ENCODE results near the gene JAGN1. TPM values are rescaled to one million over a fixed set of nuclear protein-coding genes. Genes with fewer than 3 reads are reported as not detected.

The JAGN1 gene
- total and polyA plus RNA-seq, 2 of the 8 experiments (the other 6 are each of a cell fraction or from before 2014, with no cell fraction given), result 26.9 to 51.6 TPM

GRCh38 chr3:9861201-9861600 is 29.2 kb upstream of the JAGN1 start:
- Histone ChIP-seq H3K14ac (ENCODE audit: insufficient read length) (no peak overlapping the region), H3K4me3 (ENCODE audit: extremely low read depth in 1 of 4, insufficient read depth in 2 of 4, low read depth in 3 of 4, low read length in 4 of 4) (no peak overlapping the region), H2AFZ (ENCODE audit: low read length) (no peak overlapping the region), H3K79me2 (ENCODE audit: control insufficient read depth in 1 of 2, insufficient read depth in 2 of 2, low read length in 2 of 2) (no peaks in the 10 kb centered on the region), H4K20me1 (replicated peaks in 1 of 2; ENCODE audit: control insufficient read depth in 1 of 2, insufficient read depth in 2 of 2, low read length in 2 of 2) (no peaks in the 10 kb centered on the region), H3K27ac (ENCODE audit: low read depth, low read length) (no peak overlapping the region), H2AK5ac (ENCODE audit: low read depth, low read length) (no peak overlapping the region), H4K91ac (replicated peaks; ENCODE audit: insufficient read length, low read length) (no peak overlapping the region), H3K18ac (ENCODE audit: extremely low read depth, low read length) (no peak overlapping the region), H2BK120ac (replicated peaks; ENCODE audit: low read depth, low read length) (no peak overlapping the region), H3K79me1 (ENCODE audit: low read depth, low read length) (no peaks in the 10 kb centered on the region), H3K4ac (replicated peaks; ENCODE audit: insufficient read length, low read depth, low read length) (no peak overlapping the region), H4K5ac (ENCODE audit: insufficient read length, low read depth, low read length) (no peak overlapping the region), H2BK15ac (ENCODE audit: low read length) (no peak overlapping the region), H3K4me2 (ENCODE audit: insufficient read depth in 1 of 2, low read depth in 2 of 2, low read length in 2 of 2) (peak overlapping the region in 1 of 2 experiments; percentile 76; a peak in 2 of 4 replicates), H4K8ac (ENCODE audit: extremely low read depth, insufficient read depth, low read length) (no peak overlapping the region), H3K36me3 (ENCODE audit: control insufficient read depth in 2 of 4, insufficient read depth in 4 of 4, low read length in 3 of 4) (no peaks in the 10 kb centered on the region), H2BK12ac (ENCODE audit: low read depth, low read length) (no peak overlapping the region), H3K23ac (ENCODE audit: insufficient read length) (no peak overlapping the region), H3K9ac (replicated peaks in 1 of 4; ENCODE audit: extremely low read depth in 1 of 4, low read depth in 3 of 4, low read length in 3 of 4) (no peak overlapping the region), H3K56ac (replicated peaks; ENCODE audit: insufficient read length, low read depth, low read length) (no peak overlapping the region), H3K27me3 (replicated peaks in 1 of 4; ENCODE audit: control insufficient read depth in 3 of 4, extremely low read depth in 1 of 4, insufficient read depth in 3 of 4, low read length in 3 of 4) (peaks cover 0 to 12% (median 4%) of the 10 kb centered on the region in 4 experiments; a peak in 3 of 7 replicates), H3K23me2 (ENCODE audit: low read depth, low read length) (peaks cover 4% of the 10 kb centered on the region; the same call in 1 of the 2 replicates), H2BK5ac (ENCODE audit: low read depth, low read length) (no peak overlapping the region), H3K9me3 (ENCODE audit: insufficient read depth in 2 of 2, low read depth in 1 of 2, low read length in 1 of 2) (no peaks in the 10 kb centered on the region), H2BK20ac (ENCODE audit: low read length) (no peak overlapping the region), H3K4me1 (replicated peaks in 1 of 4; ENCODE audit: control insufficient read depth in 3 of 4, insufficient read depth in 4 of 4, low read length in 3 of 4) (peaks cover 0 to 5% (median 3%) of the 10 kb centered on the region in 4 experiments; a peak in 6 of 7 replicates)
- POLR2A ChIA-PET (ENCODE audit: partially characterized antibody), result interaction anchor here (0.6 to 1.4 kb wide), 5 partner anchors 9 to 86 kb away, joined by 3 to 7 read pairs (median 3); no protein-coding TSS in a partner anchor
- DNase-seq (ENCODE audit: low read depth in 1 of 2, low spot score in 2 of 2), result no peak
- WGBS, 2 experiments (ENCODE audit: extremely low coverage in 1 of 2, insufficient coverage in 1 of 2, insufficient read length in 1 of 2, insufficient replicate concordance in 2 of 2, low coverage in 1 of 2, low lambda C conversion rate in 2 of 2, missing lambda C conversion rate in 1 of 2), result 70% methylated on average over 4 of the region's 4 CpGs; no CpG with 5 or more reads in 1 of the 2 experiments
- CTCF ChIA-PET (ENCODE audit: partially characterized antibody), result interaction anchor here (0.9 to 1.9 kb wide), 5 partner anchors 21 to 85 kb away, joined by 3 to 5 read pairs (median 4); no protein-coding TSS in a partner anchor
- FAIRE-seq, result no peak
- TF ChIP-seq HDAC2 (IDR thresholded peaks at IDR 0.05; ENCODE audit: borderline replicate concordance in 1 of 2, low read depth in 2 of 2, low read length in 2 of 2) (no peak), TAF7 (optimal IDR thresholded peaks at IDR 0.05; ENCODE audit: borderline replicate concordance, low read depth, low read length) (no peak), SIN3A (conservative IDR thresholded peaks at IDR 0.05 in 1 of 2, IDR thresholded peaks at IDR 0.05 in 1 of 2; ENCODE audit: low read depth in 1 of 2, low read length in 2 of 2) (no peak), EGR1 (IDR thresholded peaks at IDR 0.05; ENCODE audit: borderline replicate concordance, low read depth, low read length) (no peak), BRCA1 (IDR thresholded peaks at IDR 0.05; ENCODE audit: low read depth, low read length) (no peak), RAD21 (IDR thresholded peaks at IDR 0.05 in 1 of 2, conservative IDR thresholded peaks at IDR 0.05 in 1 of 2; ENCODE audit: low read depth in 2 of 2, low read length in 2 of 2) (no peak), POLR2AphosphoS5 (IDR thresholded peaks at IDR 0.05; ENCODE audit: low read depth, low read length) (no peak), SRF (IDR thresholded peaks at IDR 0.05; ENCODE audit: low read depth, low read length) (no peak), NRF1 (IDR thresholded peaks at IDR 0.05; ENCODE audit: low read depth, low read length) (no peak), CHD2 (IDR thresholded peaks at IDR 0.05; ENCODE audit: low read length) (no peak), NANOG (IDR thresholded peaks at IDR 0.05; ENCODE audit: insufficient read depth, low read depth, low read length, poor library complexity, severe bottlenecking) (no peak), USF2 (IDR thresholded peaks at IDR 0.05; ENCODE audit: low read length) (no peak)
